ENCODE data around the gene SOBP.
"Not testable (repeated sequence)": the region's sequence is repeated elsewhere in the genome, so short reads cannot be mapped to it uniquely, and the experiment has no call there.

The SOBP gene

GRCh38 chr6:107489636-107490565 lies at the start of gene SOBP:
Gene SOBP (plus strand): TSS chr6:107490117. CDS start chr6:107490617, 500 bp downstream.
- peak in 1 of 2 donors; percentile 66 for DNase-seq (ENCODE audit: low read depth in 2 of 2)

GRCh38 chr6:107440936-107441335 lies 49.0 kb upstream of the SOBP start:
- DNase-seq (ENCODE audit: low read depth in 2 of 2) = no peak

DNA sequence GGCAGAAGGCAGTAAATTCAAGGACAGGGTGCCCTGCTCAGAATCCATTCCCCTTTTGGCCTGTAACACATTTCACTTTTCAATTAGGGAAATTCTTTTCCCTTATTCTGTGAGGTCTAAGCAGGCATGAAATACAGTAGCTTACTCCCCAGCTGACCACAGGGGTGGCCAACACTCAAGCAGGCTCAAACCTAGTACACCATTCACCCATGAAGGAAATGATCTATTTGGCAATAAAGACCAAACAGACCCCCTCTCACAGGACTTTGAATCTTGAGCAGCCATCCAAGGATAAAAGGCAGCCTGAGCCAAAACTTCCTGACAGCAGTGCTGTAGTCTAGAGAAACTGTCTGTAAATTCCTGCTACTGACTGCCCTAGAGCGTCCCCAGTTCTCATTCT lies 48.2 kb upstream of the SOBP start:
- no peak for DNase-seq (ENCODE audit: low read depth in 2 of 2)

GRCh38 chr6:107442938-107443607 lies 46.8 kb upstream of the SOBP start:
- DNase-seq (ENCODE audit: low read depth in 2 of 2) = no peak

DNA sequence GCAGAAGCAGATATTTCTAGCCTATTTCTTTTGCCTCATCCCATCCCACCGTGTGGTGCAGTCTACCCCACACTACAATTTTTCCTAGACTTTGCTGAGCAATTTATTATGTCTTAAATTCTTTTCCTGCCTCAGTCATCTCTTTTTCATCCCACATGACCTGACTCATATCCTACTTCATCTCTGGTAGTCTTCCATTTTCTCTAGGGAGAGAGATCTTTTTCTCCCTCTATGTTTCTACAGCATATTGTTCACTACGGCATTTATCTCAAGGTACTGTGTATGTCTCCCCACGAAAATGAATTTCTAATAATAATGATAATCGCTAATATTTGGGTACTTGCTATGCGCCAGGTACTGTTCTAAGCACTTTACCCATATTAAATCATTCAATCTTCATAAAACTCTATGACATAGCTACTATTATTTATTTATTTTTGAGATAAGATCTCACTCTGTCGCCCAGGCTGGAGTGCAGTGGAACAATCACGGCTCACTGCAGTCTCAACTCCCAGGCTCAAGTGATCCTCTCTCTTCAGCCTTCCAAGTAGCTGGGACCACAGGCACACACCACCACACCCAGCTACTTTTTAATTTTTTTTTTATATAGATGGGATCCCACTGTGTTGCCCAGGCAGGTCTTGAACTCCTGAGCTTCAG lies 46.2 kb upstream of the SOBP start:
- no peak for DNase-seq (ENCODE audit: low read depth in 2 of 2)

GRCh38 chr6:107444277-107444676 lies 45.6 kb upstream of the SOBP start:
- DNase-seq (ENCODE audit: low read depth in 2 of 2) = no peak

GRCh38 chr6:107447663-107448216 lies 42.2 kb upstream of the SOBP start:
- DNase-seq (ENCODE audit: low read depth in 2 of 2) = no peak

GRCh38 chr6:107448776-107449175 lies 41.1 kb upstream of the SOBP start:
- DNase-seq (ENCODE audit: low read depth in 2 of 2) = no peak

DNA sequence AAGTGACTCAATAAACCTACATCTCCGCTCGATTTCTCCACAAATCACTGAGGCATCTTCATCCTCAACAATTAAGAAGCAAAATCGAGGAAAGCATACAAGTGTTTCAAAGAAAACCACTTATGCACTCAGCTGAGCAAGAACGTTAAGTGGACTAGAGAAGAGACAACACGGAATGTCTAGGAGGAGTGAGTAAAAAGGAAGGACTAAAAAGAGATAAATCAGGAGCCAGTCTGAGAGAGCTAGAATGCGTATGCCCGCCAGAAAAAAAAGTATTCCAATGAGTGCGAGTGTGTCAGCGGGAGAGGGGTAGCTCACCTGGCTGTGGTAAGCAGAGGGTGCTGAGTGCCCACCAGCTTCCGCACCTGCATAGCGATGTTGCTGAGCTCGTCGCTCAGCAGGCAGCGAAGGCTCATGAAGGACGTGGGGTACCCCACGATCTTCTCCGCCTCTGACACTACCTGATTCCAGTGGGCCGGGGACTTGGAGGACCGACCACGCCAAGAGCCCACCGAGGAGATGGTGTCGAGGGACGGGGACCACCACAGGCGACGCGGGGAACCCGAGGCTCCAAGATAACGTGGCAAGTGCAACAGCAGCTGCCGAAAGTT lies 31.1 kb upstream of the SOBP start:
- peak in 1 of 2 donors; percentile 6 for DNase-seq (ENCODE audit: low read depth in 2 of 2)

- peak; percentile 98 for DNase-seq (ENCODE audit: low read depth in 2 of 2)
Observed at GRCh38 chr6:107459283-107460082, 30.4 kb upstream of the SOBP start, which contains the start of gene PDSS2. Gene PDSS2 (minus strand): TSS chr6:107459564. CDS start chr6:107459285, 279 bp downstream.

DNA sequence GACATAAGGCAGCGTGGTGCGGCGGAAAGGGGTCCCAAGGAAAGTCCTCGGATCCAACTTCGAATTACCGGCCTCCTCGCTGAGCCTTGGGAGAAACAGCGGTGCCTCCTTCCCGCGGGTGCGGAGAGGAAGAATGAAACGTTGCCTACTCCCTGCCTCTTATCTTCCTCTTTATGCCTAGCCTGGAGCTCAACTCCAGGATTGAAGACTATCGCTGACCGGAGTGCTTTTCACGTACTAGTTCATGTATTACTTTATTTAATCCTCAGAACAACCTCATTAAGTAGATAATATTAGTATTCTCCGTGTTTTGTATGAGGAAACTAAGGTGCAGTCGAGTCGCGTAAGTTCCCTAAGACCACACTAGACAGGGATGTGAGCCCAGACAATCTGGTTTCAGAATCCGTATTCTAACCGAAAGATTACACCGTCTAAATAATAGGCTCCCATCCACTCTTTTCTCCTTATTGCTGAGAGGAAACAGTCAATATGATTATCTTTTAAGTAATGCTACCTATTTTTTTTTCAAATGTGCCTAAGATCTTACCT lies 29.8 kb upstream of the SOBP start:
- no peak for DNase-seq (ENCODE audit: low read depth in 2 of 2)

DNA sequence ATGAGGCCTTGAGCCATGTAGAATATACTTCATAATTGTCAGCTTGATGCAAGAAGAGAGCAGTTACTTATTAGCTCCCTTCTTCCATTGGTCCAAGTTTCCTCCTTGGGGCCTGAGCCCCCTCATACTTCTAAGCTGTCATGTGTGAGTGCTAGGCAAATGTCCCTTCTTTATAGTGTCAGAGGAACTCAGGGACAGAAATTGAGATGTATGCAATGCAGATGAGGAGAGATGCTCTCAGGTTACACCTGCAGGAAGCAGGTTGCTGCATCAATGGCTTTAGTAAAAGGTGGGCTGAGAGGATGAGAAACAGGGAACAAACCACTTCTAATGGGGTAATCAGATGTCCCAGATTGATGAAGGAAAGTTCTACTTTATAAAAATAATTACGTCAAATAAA lies 23.9 kb upstream of the SOBP start:
- no peak for DNase-seq (ENCODE audit: low read depth in 2 of 2)

GRCh38 chr6:107470364-107470763 lies 19.6 kb upstream of the SOBP start:
- DNase-seq (ENCODE audit: low read depth in 2 of 2) = no peak

DNA sequence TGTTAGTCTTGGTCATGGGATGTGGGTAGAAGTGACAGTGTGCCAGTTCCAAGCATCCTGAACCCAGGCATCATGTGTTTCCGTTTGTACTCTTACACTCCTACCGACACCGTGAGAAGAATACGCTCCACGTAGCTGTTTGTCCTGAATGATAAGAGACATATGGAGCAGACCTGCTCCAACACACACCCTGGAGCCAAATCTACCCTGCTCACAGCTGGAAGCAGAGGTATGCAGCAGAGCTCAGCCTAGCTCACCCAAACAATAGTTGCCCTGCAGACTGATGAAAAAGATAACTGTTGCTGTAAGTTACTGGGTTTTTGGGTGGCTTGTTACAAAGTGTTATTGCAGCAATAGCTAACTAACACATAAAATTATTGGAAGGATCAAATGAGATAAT lies 16.3 kb upstream of the SOBP start:
- DNase-seq (ENCODE audit: low read depth in 2 of 2) = no peak

- DNase-seq (ENCODE audit: low read depth in 2 of 2) = not testable (repeated sequence)
Observed at GRCh38 chr6:107475360-107475759, 14.6 kb upstream of the SOBP start.

- not testable (repeated sequence) for DNase-seq (ENCODE audit: low read depth in 2 of 2)
Observed at GRCh38 chr6:107475826-107476225, 14.1 kb upstream of the SOBP start.

- DNase-seq (ENCODE audit: low read depth in 2 of 2) = no peak
Observed at GRCh38 chr6:107479089-107479690, 10.7 kb upstream of the SOBP start.

DNA sequence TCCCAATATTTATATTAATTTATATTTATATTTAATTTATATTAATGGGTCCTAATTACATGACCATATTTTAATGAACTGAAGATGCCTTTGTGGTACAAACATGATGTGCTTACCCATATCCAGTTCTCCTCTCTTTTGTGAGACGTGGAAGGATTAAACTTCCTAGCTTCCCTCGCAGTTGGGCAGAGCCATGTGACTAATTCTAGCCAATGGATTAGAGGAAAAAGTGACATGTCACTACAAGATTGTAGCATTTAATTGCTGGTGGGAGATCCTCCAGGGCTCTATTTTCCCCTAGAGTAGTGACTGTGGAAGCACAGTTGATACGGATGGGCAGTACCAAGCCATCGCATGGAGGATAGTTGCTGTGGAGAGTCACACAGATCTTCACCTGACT lies 4.8 kb upstream of the SOBP start:
- no peak for DNase-seq (ENCODE audit: low read depth in 2 of 2)

GRCh38 chr6:107488174-107488874 lies 1.6 kb upstream of the SOBP start:
- no peak for DNase-seq (ENCODE audit: low read depth in 2 of 2)

All from stimulated activated CD8-positive, alpha-beta memory T cell treated with anti-CD3 and anti-CD28 coated beads, Interleukin-7, amount 100 ng/mL, for 4 hours (primary cell).